T1000 (cell line): ENCODE results near the gene ZBTB47.

Experiments used
- DNase-seq: peaks from one replicate; lab custom pipeline; 2025; ENCODE audit warnings: mixed read lengths; lab: John Stamatoyannopoulos, UW

The ZBTB47 gene

DNA sequence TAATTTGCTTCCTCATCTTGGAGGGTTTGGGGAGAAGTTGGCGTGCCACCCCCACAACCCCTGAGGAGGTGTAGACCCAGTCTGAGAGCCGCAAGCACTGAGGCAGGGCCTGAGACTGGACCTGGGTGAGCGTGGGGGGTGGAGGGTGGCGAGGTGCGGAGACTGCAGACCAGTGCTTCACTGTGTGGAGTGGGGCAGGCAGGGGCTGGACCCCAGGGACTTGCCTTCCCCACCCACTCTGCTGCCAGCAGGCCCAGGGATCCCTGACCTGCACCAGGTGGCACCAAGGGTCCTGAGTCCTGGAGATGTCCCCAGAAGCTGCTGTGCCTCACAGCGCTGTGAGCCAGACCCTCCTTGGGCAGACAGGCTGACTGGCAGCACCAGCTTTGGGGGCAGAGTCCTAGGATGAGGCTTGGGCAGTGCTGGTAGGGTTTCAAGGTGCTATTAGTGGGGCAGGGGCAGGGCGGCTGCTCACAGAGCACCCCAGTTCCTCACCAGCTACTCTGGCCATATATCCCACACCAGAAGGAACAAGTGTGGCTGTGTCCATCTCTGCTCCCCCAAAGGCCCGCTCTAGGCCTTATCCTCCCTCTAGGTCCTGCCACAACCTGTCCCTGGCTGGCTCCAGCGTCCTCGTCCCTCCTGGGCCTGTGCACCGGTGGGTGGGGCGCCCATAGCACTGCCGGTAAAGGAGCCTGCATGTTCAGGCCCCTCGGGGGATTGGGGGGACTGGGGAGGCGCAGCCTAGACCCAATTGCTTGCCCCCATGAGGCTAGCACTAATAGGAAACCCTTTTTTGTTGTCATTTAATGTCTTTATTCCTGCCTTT is 11.8 kb downstream of the ZBTB47 start:
- DNase-seq = no peak

DNA sequence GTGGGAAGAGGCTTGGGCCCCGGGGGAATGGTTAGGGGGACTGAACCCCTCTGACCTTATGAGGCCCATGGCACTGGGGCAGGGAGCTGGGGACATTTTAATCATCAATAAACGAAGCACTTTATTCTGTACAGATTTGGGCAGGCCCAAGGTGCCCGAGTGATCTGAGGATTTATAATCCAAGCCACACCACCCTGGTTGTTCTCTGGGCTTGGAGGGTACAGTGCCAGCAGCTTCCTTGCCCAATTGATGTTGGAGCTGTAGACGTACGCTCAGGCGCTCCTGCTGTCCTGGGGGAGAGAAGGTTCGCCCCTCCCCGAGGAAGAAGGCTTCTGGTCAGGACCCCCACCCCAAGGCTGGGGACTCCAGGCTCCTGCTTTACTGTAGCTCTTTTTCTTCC is 12.5 kb downstream of the ZBTB47 start:
- DNase-seq = no peak

- no peak for DNase-seq
Measured at GRCh38 chr3:42666577-42666998, 13.1 kb downstream of the ZBTB47 start.

- DNase-seq = no peak
Measured at GRCh38 chr3:42667096-42667522, 13.6 kb downstream of the ZBTB47 start.

GRCh38 chr3:42667523-42668412 is 14.3 kb downstream of the ZBTB47 start:
- no peak for DNase-seq

DNA sequence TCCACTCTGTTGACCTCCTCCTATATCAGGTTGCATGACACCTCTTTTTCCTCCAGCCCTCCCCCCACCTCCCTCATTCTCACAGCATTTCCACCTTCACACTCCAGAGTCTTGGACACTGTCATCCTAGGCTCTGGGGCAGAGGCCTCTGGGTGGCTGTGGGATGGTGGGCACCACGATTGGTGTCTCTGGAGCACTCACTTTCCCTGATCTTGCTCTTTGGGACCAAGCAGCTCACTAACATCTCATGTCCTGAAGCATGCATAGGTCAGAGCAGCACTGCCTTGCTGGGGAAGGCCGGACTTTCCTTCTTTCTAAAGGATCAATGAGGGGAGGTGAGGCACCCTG is 14.9 kb downstream of the ZBTB47 start:
- DNase-seq = no peak

DNA sequence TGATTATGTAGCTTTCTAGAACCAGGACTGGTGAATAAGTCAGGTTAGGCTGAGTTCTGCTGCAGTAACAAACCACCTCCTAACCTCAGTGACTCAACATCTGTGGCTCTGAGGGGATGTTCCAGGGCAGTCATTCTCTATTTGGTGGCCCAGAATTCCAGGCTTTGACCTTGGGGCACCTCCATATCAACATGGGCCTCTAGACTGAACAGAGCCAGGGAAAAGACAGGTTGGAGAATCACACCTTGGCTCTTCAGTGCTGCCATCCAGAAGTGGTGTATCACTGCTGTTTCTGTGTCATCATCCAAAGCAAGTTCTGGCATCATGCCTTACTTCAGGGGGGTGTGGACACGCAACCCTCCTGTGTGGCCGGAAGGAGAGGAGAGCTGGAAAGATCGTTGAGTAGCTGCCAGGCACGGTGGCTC is 15.3 kb downstream of the ZBTB47 start:
- DNase-seq = no peak

GRCh38 chr3:42670051-42670576 is 16.6 kb downstream of the ZBTB47 start:
- DNase-seq = no peak

- no peak for DNase-seq
Measured at GRCh38 chr3:42670670-42671069, 17.2 kb downstream of the ZBTB47 start.

DNA sequence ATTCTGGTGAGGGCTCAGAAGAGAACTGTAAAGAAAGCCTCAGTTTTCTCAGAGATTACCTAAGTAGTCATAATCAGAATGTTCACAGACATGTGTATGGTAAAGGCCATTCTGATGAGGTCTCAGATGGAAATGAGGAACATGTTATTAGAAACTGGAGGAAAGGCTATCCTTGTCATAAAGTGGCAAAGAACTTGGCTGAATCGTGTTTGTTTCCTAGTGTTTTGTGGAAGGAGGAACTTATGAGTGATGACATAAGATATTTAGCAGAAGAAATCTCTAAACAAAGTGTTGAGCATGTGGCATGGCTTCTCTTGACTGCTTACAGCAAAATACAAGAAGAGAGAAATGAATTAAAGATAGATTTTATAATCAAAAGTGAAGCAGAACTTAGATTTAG is 19.0 kb downstream of the ZBTB47 start:
- no peak for DNase-seq

DNA sequence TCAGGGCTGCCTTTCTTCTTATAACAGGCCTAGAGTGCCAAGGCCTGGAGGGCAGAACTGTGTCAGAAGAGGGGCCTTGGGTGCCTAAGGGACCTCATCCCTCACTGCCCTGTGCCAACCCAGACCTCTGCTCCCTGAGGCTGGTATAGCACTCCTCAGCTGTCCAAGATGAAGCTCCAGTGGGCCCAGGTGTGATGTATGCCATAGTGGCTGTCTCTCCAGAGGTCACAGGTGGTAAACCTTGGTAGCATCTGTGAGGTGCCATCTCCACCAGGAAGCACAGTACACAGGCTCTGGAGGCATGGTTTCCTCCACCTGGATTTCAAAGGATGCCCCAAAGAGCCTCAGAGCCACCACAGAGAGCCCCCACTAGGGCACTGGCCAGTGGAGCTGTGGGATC is 19.6 kb downstream of the ZBTB47 start:
- no peak for DNase-seq

GRCh38 chr3:42674146-42674545 is 20.6 kb downstream of the ZBTB47 start:
- DNase-seq = no peak

DNA sequence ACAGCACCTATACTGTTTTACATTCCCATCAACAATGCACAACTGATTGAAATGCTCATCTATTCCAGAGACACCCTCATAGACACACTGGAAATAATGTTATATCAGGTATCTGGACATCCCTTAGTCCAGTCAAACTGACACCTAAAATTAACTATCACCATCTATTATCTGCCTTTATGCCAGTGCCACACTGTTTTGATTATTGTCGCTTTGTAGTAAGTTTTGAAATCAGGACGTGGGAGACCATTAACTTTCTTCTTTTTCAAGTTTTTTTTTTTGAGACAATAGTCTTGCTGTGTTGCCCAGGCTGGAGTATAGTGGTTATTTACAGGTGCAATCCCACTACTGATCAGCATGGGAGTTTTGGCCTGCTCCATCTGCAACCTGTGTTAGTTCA is 22.4 kb downstream of the ZBTB47 start:
- no peak for DNase-seq

- no peak for DNase-seq
Measured at GRCh38 chr3:42678447-42678846, 24.9 kb downstream of the ZBTB47 start.

DNA sequence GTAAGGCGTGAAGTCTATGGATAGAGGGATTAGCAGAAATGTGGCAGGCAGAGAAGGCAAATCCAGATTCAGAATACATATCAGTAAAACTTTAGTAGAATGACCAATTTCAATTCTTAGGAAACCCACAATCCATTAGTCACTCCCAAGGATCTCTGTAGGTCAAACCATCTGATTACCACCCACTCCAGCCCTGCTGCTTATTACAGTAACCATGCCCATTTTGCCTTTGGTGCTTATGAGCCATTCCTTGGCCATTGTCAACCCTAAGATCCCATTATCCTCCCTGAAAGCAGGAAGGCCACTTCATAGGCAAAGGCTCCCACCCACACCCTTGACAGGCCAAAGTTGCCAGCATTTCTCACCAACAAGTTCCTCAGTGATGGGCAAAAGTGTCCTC is 26.8 kb downstream of the ZBTB47 start:
- DNase-seq = no peak

DNA sequence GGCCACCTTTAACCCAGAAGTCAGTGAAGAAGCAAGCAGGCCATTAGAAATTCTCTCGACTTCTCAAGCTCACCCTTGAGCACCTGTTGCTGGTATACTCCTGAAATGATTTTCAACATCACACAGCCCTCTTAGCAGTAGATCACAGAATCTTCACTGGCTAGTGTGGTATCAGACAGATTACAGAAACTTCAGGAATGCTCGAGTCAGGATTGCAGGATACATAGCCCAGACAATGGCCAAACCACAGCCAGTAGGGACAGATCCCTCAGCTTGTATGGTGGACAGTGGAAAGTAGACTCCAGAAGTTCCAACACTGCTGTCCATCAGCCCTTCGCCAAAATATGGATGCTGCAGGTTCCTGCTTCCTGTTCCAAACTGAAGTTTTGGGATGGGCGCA is 27.3 kb downstream of the ZBTB47 start:
- no peak for DNase-seq

- no peak for DNase-seq
Measured at GRCh38 chr3:42681361-42682038, 28.0 kb downstream of the ZBTB47 start.

DNA sequence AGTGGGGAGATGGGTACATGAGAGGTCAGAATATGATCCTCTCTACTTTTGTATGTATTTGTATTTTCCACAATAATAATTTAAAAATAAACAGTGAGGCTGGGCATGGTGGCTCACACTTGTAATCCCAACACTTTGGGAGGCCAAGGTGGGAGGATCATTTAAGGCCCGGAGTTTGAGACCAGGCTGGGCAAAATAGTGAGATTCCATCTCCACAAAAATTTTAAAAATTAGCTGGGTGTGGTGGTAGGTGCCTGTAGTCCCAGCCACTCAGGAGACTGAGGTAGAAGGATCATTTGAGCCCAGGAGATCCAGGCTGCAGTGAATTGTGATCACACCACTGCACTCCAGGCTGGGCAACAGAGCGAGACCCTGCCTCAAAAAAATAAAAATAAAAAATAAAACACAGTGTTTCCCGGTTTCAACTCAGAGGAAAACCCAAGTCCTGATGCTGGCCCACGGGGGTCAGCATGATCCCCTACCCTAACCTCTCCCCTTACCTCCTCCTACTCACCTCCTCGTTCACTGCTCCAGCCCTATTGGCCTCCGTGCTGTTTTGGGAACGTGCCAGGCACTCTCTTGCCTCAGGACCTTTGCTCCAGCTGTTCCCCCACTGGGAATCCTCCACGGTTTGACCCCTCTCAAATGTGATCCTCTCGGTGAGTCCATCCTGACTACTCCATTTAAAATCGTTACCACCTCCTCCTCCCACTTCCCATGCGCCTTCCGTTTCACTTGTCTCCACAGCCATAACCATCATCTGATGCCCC is 29.0 kb downstream of the ZBTB47 start:
- DNase-seq = no peak

DNA sequence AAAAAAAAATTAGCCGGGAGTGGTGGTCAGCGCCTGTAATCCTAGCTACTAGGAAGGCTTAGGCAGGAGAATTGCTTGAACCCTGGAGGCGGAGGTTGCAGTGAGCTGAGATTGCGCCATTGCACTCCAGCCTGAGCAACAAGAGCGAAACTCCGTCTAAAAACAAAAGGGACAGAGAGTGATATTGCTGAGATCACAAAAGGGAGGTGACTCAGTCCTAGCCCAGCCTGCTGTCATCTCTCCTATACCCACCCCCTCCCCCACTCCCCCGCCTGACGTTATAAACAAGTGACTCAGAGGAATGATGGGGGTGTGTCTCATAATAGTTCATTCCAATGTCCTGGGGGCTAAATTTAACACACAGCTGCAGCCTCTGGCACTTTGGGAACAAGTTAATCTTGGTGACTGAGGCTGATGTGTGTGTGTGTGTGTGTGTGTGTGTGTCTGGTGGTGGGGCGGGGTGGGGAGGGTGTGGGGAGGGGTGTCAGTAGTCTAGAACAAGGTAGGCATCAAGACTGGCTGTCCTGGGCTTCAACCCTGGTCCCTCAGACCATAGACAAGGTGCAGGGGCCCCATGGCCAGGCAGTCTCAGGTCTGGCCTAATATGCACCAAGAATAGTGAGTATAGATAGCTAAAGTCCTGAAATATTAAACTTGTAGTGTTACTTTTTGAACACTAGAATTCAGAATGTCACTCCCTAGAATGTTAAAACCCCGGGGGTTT is 30.5 kb downstream of the ZBTB47 start:
- DNase-seq = peak; percentile 83

DNA sequence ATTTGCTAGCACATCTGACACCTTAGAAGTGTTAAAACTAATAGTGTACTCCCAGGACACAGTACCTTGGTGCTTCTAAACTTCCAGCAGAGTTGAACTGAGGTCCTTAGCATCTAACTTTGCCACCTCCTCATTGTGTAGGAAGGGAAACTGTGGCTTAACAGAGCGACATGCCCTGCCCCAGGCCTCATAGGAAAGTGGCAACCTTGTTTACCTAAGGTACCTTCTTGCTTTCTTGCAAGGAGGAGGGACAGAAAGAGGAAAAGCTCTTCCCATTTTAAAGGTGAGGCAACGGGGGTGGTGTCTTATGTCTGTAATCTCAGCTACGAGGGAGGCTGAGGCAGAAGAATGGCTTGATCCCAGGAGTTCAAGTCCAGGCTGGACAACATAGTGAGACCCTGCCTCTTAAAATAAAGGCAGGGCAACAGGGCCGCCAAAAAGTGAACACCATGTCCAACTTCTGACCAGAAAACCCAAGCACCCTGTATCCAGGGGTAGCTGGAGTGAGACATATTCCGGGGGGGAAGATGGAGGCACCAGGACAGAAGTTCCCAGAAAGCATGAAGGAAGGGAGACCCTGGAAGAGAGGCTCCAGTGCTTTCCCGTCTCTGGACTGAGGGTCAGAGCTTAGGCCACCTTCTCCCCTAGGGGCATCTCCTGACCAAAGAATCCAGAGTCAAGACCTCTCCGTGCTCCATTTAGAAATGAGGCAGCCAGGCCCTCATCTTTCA is 31.3 kb downstream of the ZBTB47 start:
- no peak for DNase-seq
